HL-60/S4 (cell line): ENCODE data around the gene BCAN.

Experiments
- in situ Hi-C: fragments of 300-500 bp; cut with MboI; formaldehyde crosslinking; loops from 2 replicates; pipeline ENCODE4 v1.14.3; 2022; ENCODE audit warnings: low sequenced_read_pairs

Gene BCAN

GRCh38 chr1:156693848-156694689, 52.2 kb downstream of the BCAN start:
- in situ Hi-C loops, result no loop called here

DNA sequence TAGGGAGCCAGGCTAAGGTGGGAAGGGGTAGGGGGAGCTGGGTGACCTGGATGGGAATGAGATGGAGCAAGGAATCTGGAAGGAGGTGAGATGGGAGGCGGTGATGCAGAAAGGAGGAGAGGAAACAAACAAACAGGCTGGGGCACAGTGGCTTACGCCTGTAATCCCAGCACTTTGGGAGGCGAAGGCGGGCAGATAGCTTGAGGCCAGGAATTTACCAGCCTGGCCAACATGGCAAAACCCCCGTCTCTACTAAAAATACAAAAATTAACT, 52.7 kb downstream of the BCAN start:
- in situ Hi-C loops, result no loop called here

- in situ Hi-C loops, result no loop called here
These were observed 54.8 kb downstream of the BCAN start for GRCh38 chr1:156696755-156697154.

GRCh38 chr1:156697481-156697880, 55.6 kb downstream of the BCAN start:
- in situ Hi-C loops, result no loop called here

DNA sequence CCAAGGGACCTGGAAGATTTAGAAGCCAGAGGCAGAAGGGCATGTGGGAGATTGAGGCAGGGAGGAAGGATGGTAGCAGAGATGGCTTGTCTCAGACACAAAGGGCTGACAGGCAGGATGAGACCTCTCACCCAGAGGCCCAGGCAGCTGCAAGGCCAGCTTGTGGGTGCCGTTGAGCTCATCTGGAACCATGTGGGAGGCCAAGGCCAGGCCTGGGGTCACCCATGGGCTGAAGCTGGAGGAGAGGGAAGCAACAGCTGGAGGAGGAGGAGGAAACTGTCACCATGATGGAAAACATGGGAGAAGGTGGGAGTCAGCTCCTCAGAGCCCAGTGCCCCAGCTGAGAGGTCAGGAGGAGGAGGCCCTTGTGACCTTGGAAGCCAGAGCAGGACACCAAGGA, 57.1 kb downstream of the BCAN start:
- in situ Hi-C loops, result no loop called here

DNA sequence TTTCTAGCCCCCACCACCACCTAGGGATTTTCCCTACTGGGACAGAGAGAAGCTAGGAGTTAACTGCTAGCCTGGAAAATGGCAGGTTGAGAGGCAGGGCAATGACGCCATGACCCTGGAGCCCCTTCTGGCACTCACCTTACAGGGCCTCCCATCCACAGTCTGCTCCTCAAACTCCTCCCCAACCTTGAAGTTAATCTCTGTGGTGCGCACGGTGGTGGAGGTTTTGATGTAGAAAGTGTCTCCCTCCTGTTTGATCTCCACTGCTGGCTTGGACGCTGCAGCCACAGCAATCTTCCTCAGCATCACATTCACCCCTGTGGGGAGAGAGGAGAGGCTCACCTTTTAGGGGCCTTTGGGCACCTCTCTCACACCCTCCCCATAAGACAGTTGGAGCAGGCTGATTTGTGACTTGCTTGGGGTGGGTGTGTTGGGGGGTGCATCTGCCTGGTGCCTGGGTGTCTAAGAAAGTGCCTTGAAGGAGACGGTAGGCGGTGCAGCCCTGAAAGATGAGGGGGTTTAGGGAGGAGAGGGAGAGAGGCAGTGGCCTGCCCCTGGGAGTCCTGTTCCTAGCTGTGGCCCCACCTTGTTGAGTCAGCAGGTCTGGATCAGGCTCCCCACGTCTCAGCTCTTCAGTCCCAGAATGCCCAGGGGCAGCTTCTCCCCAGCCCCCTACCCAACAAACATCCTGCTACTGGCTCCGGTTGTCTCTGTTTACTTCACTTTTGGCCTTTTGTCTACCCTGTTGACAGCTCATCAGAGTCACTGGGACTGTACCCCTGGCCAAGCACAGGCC, 59.0 kb downstream of the BCAN start:
- in situ Hi-C loops, result no loop called here

DNA sequence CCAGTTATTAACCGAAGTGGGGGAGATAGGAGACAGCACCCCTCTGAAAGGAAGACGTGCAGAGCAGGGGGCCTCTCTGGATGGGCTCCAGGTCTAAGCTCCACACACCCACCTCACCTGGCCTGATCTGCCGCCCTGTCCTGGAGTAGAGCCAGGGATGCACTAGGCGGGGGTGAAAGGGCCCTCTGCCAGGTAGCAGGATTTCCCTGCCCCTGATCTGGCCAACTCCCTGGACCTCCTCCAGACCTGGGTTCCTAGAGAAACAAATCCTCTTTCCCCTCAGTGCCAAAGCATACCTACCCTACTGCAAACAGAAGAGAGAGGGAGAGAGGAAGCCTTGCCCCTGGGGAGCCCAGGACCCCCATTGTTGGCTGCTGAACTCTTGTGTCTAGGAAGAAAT, 61.4 kb downstream of the BCAN start:
- in situ Hi-C loops, result no loop called here

- in situ Hi-C loops, result no loop called here
These were observed 61.8 kb downstream of the BCAN start for GRCh38 chr1:156703741-156704140.

GRCh38 chr1:156704166-156704711, 62.3 kb downstream of the BCAN start:
- in situ Hi-C loops, result no loop called here

- in situ Hi-C loops, result no loop called here
These were observed 63.0 kb downstream of the BCAN start for GRCh38 chr1:156704930-156705320.

DNA sequence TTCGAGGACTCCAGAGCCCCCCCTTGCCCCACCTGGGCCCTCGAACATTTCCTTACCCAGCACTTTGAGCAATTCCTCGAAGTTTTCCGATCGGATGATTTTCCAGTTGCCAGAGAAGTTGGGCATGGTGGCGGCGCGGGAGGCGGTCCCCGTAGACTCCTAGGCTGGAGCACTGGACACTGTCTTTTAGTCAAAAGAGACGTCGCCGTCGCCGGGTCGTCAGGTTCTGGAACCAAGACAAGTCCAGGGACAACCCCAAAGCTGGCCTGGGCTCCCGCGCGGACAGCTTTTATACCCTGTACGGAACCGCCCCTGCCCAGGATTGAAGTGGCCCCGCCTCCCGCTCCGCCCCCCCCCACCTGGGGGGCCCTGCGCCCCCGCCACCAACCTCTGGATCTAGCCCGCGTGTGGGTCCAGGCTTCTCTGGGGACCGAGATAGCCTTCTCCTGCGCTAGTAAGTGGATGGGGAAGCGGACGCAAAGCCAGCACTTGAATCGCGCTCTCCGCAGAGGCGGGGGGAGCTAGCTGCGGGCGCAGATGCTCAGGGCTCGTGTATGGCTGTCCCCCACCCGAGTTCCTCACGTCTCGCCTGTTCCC, 63.5 kb downstream of the BCAN start, which contains the start of gene CRABP2:
CRABP2 (minus strand) TSS at position 263 of the 597 bp plus-strand sequence; CDS start at position 126, 137 bp downstream.
- in situ Hi-C loops, result no loop called here

DNA sequence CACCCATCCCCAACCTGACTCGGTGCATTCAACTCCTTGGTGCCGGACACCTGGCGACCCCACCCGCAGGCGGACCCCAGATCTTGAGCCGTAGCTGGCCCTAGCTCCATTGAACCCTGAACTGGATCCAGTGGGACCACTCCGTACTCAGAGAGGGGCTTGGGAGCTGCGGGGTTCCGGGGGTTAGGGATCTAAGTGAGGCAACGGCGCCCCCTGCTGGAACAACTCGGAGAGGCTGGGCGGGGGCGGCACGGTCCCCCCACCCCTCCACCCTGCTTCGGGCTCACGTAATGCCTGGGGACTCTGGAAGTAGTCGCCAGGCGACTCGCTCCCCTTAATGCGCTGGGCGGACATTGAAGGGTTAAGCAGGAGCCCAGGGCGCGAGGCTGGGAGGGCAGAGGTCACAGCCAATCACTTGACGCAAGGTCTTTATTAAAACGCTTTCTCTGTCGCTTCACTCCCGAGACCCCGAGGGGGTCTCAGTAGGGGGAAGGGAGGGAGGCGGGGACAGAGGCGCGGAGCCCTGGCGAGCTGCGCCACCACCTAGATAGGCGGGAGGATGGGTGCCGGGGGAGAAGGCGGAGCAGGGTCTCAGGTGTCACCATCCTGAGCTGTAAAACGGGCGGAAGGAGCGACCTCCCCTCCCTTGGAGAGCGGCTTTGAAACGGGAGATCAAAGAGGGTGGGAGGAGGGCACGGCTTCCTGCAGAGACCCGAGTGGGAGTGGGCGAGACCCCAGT, 64.2 kb downstream of the BCAN start:
- in situ Hi-C loops, result no loop called here

DNA sequence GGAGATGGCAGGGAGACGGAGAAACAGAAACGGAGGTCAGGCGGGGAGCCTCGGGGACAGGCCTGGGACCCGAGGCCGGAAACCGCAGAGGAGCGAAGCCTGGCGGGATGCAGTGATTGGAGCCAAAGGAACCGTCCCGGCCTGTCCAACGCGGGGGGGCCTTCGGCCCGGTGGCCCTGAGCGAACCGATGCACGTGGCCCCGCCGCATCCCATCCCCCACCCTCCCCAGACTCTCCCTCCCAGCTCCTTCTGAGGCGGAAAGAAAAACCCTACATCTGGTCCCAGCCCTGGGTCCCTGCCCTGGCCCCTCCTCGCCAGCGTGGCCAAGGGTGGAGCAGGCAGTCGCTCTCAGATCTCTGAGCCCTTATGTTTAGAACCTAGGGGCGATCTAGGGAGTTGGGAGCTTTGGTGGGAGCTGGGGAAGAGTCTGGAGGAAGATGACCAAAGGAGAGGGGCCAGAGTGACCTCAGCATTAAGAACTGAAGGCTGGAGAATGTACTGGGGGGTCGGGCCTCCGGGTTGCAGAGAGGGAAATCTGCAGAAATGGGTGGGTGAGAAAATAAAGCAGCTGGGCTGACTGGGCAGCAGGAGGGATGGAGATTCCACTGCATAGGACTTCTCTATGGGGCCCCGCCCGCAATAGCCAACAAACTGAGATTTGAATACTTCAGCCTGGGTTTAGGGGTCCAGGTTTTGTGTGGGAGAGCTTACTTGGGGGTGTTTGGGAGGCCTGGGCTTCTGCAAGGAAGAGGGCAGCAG, 64.9 kb downstream of the BCAN start:
- in situ Hi-C loops, result no loop called here

GRCh38 chr1:156707417-156708217, 65.7 kb downstream of the BCAN start:
- in situ Hi-C loops, result no loop called here

DNA sequence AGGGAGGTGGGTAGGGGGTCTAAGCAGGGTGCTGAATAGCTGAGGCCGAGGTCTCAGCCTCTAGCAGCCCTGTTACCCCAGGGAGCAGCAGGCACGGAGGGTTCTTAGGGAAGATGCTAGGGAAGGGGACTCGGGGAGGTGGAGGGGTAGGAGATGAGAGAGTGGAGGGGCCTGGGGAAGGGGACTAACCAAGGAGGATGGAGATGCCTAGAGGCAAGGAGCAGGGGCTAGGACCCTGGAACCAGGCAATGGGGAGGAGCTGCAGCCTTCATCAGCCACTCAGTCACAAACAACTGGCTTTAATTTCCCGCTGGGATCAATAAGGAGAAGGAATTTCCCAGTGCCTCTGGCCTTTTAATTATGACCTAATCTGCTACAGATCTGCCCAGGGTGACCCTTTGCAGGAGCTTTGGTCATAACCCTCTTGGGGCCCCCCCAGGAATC, 66.3 kb downstream of the BCAN start:
- in situ Hi-C loops, result no loop called here

GRCh38 chr1:156709031-156709430, 67.1 kb downstream of the BCAN start:
- in situ Hi-C loops, result no loop called here
